Endothelial cell of umbilical vein (primary cell): ENCODE results near the gene GSTA5. TPM values are rescaled to one million over a fixed set of nuclear protein-coding genes. Genes with fewer than 3 reads are reported as not detected.
"Not testable (repeated sequence)": the region's sequence is repeated elsewhere in the genome, so short reads cannot be mapped to it uniquely, and the experiment has no call there.

ENCODE experiments used
- BruUV-seq: library from RNA; stranded (reverse); fragments of 400-500 nt; replicated peaks from 2 replicates; lab custom pipeline; 2021; lab: Mats Ljungman, UMichigan
- CTCF ChIA-PET: fragments of 300-600, 350-600 bp; sonication (Branson Sonifier 250); formaldehyde crosslinking; loops from one replicate; lab custom pipeline; 2021; ENCODE audit warnings: antibody characterized with exemption, inconsistent platforms; lab: Charles Lee
- POLR2A ChIA-PET: fragments of 300-600, 350-600 bp; sonication (Branson Sonifier 250); formaldehyde crosslinking; loops from one replicate; lab custom pipeline; 2021; ENCODE audit warnings: antibody characterized with exemption, inconsistent platforms; lab: Charles Lee
- DNase-seq: peaks from one replicate; pipeline ENCODE4 v3.0.0-alpha.2; 2011; ENCODE audit warnings: low read depth, low spot score
- FAIRE-seq: peaks from 2 replicates; lab custom pipeline; 2011; peaks lifted over from hg19 to GRCh38; lab: Jason Lieb, UNC
- H2AFZ ChIP-seq: 2 replicates; pipeline ENCODE4 v1.6.0; 2012; ENCODE audit warnings: low read depth, low read length, control low read depth, inconsistent platforms
- H3K27ac ChIP-seq: 2 replicates; pipeline ENCODE4 v1.5.1; 2011; ENCODE audit warnings: low read depth, mild to moderate bottlenecking, control low read depth, low read length, moderate library complexity; ENCODE audit not compliant: insufficient read depth
- H3K27me3 ChIP-seq, 2 experiments: 2 replicates each; pipeline versions ENCODE4 v1.6.0 to v1.6.1; 2011; ENCODE audit warnings: low read length in 2 of 2, mixed read lengths in 1 of 2; ENCODE audit not compliant: control insufficient read depth in 2 of 2, insufficient read depth in 2 of 2
- H3K36me3 ChIP-seq, 2 experiments: 2 replicates in 1 of 2; 3 replicates in 1 of 2; pipeline ENCODE4 v1.5.1; 2011; ENCODE audit warnings: low read length in 2 of 2, mild to moderate bottlenecking in 1 of 2, moderate library complexity in 1 of 2; ENCODE audit not compliant: control insufficient read depth in 2 of 2, insufficient read depth in 2 of 2; ENCODE audit errors: extremely low read depth in 1 of 2
- H3K4me1 ChIP-seq: 3 replicates; pipeline ENCODE4 v1.5.1; 2011; ENCODE audit warnings: mild to moderate bottlenecking, low read length; ENCODE audit not compliant: control insufficient read depth, insufficient read depth; ENCODE audit errors: extremely low read depth
- H3K4me2 ChIP-seq: 2 replicates; pipeline ENCODE4 v1.6.1; 2011; ENCODE audit warnings: low read length, control low read depth, mixed read lengths; ENCODE audit not compliant: insufficient read depth
- H3K4me3 ChIP-seq, 3 experiments: fragments of 200-600 bp in 1 of 3; sonication (generic), shearing (Covaris generic) in 1 of 3; replicated peaks in 1 of 3; 2 replicates each; pipeline ENCODE4 v1.5.1; 2011 to 2016; ENCODE audit warnings: control low read depth in 3 of 3, low read length in 3 of 3, mild to moderate bottlenecking in 2 of 3, inconsistent platforms in 1 of 3, low read depth in 1 of 3, moderate library complexity in 1 of 3; ENCODE audit not compliant: insufficient read depth in 1 of 3
- H3K79me2 ChIP-seq: 2 replicates; pipeline ENCODE4 v1.6.0; 2012; ENCODE audit warnings: low read length, inconsistent platforms; ENCODE audit not compliant: control insufficient read depth, insufficient read depth
- H3K9ac ChIP-seq: replicated peaks from 2 replicates; pipeline ENCODE3; 2011; ENCODE audit warnings: low read length, control low read depth; ENCODE audit not compliant: insufficient read depth; ENCODE audit errors: extremely low read depth
- H3K9me1 ChIP-seq: replicated peaks from 3 replicates; pipeline ENCODE4 v1.6.0; 2011; ENCODE audit warnings: mild to moderate bottlenecking, low read length; ENCODE audit not compliant: control insufficient read depth, insufficient read depth; ENCODE audit errors: extremely low read depth
- H3K9me3 ChIP-seq: replicated peaks from 2 replicates; pipeline ENCODE4 v1.5.1; 2012; ENCODE audit warnings: low read length, inconsistent platforms; ENCODE audit not compliant: control insufficient read depth, insufficient read depth
- H4K20me1 ChIP-seq: replicated peaks from 2 replicates; pipeline ENCODE3; 2011; ENCODE audit warnings: mild to moderate bottlenecking, low read length; ENCODE audit not compliant: control insufficient read depth, insufficient read depth; ENCODE audit errors: extremely low read depth
- EZH2 ChIP-seq: IDR thresholded peaks from 2 replicates; pipeline ENCODE4 v1.6.1; 2012; ENCODE audit warnings: borderline replicate concordance, low read depth, mild to moderate bottlenecking, moderate library complexity, low read length, inconsistent platforms; ENCODE audit not compliant: severe bottlenecking
- FOS ChIP-seq: IDR thresholded peaks from 2 replicates; pipeline ENCODE4 v1.6.1; 2011; ENCODE audit warnings: mild to moderate bottlenecking, low read length, moderate library complexity, borderline replicate concordance; ENCODE audit not compliant: insufficient read depth
- GATA2 ChIP-seq: IDR thresholded peaks from 2 replicates; pipeline ENCODE4 v1.7.0; 2011; ENCODE audit warnings: low read depth, mild to moderate bottlenecking, moderate library complexity, mixed read lengths, low read length; ENCODE audit not compliant: insufficient read length, insufficient read depth
- JUN ChIP-seq: IDR thresholded peaks from 2 replicates; pipeline ENCODE4 v1.6.1; 2011; ENCODE audit warnings: borderline replicate concordance, low read depth; ENCODE audit not compliant: insufficient read length, insufficient read depth
- MYC ChIP-seq: IDR thresholded peaks from one replicate; pipeline ENCODE4 v1.6.1; 2011; ENCODE audit warnings: mild to moderate bottlenecking, low read depth, low read length
- POLR2A ChIP-seq: IDR thresholded peaks from 2 replicates; pipeline ENCODE4 v1.6.1; 2012; ENCODE audit warnings: low read depth, mild to moderate bottlenecking, control low read depth, low read length
- POLR2AphosphoS5 ChIP-seq: IDR thresholded peaks from 2 replicates; pipeline ENCODE4 v1.6.1; 2012; ENCODE audit warnings: low read depth, mild to moderate bottlenecking, control low read depth, low read length, moderate library complexity; ENCODE audit not compliant: insufficient read depth
- dilution Hi-C: fragments of 300-500 bp; cut with MboI; formaldehyde crosslinking; loops from one replicate; pipeline ENCODE4 v1.15.0; 2019; ENCODE audit warnings: low sequenced_read_pairs; ENCODE audit not compliant: extremely low pct_ligation_motif_present
- intact Hi-C: fragments of 100-400 bp; cut with micrococcal nuclease; formaldehyde crosslinking; loops from one replicate; pipeline ENCODE4 v1.10.0; 2022
- polyA plus RNA-seq, 4 experiments: library from polyadenylated mRNA; depleted of rRNA in 3 of 4; stranded (reverse) in 3 of 4; unstranded in 1 of 4; fragments of >200 nt; gene quantifications; 2 replicates each; pipeline versions ENCODE4 v1.2.1 to v1.2.3, GENCODE V29; 2011 to 2012; ENCODE audit warnings: missing spikeins in 1 of 4
- total RNA-seq: library from RNA; stranded (reverse); gene quantifications from 2 replicates; pipeline ENCODE4 v1.2.3, GENCODE V29; 2021
- TF ChIP-seq, protein P1 (sequence below), 2 donors: IDR thresholded peaks; 1 replicate in 1 of 2; 2 replicates in 1 of 2; pipeline ENCODE4 v1.5.1; 2011; ENCODE audit warnings: low read length in 2 of 2, mild to moderate bottlenecking in 2 of 2, moderate library complexity in 2 of 2, control low read depth in 1 of 2, inconsistent platforms in 1 of 2, low read depth in 1 of 2; ENCODE audit not compliant: insufficient read depth in 1 of 2; ENCODE audit errors: extremely low read depth in 1 of 2
- TF ChIP-seq, protein P2 (sequence below): IDR thresholded peaks from 2 replicates; pipeline ENCODE4 v1.6.1; 2011; ENCODE audit not compliant: insufficient read depth, insufficient read length

The GSTA5 gene
- total and polyA plus RNA-seq, 2 donors (not counting 3 experiments of a cell fraction or from before 2014, with no cell fraction given), result not detected

DNA sequence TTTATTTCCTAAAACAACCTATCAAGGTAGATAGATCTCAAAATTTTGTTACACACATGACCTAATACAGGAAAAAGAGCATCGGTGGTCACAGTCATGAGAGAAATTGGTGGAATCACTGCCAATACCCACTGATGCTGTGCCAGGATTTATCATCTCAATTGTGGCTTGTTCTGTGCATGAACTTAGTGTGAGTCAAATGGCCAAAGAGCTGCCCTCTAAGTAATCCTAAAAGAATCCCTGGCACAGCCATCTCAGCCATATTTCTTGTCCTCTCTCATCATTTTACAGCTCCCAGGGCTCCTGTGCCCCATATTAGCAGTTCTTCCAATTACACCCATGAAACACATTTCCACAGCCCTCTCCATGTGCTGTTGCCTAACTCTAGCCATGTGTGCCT, 6.1 kb downstream of the GSTA5 start:
- Histone ChIP-seq H3K9me1 (no peaks in the 10 kb centered on the region), H3K27ac (no peak overlapping the region), H3K4me1 (no peaks in the 10 kb centered on the region), H4K20me1 (no peaks in the 10 kb centered on the region), H3K9me3 (no peaks in the 10 kb centered on the region), H2AFZ (no peak overlapping the region), H3K4me3 (no peak overlapping the region), H3K9ac (no peak overlapping the region), H3K79me2 (no peaks in the 10 kb centered on the region), H3K36me3 (no peaks in the 10 kb centered on the region), H3K4me2 (no peak overlapping the region), H3K27me3 (peaks cover 0 to 2% of the 10 kb centered on the region in 2 experiments)
- ChIA-PET CTCF (no interaction called here), POLR2A (no interaction called here)
- intact Hi-C loops (no loop called here), dilution Hi-C loops (no loop called here)
- DNase-seq (no peak), FAIRE-seq (no peak)
- no peak for TF ChIP-seq GATA2
- no peak for TF ChIP-seq POLR2AphosphoS5
- no peak for TF ChIP-seq MYC
- TF ChIP-seq POLR2A, result no peak
- TF ChIP-seq, protein P1, sequence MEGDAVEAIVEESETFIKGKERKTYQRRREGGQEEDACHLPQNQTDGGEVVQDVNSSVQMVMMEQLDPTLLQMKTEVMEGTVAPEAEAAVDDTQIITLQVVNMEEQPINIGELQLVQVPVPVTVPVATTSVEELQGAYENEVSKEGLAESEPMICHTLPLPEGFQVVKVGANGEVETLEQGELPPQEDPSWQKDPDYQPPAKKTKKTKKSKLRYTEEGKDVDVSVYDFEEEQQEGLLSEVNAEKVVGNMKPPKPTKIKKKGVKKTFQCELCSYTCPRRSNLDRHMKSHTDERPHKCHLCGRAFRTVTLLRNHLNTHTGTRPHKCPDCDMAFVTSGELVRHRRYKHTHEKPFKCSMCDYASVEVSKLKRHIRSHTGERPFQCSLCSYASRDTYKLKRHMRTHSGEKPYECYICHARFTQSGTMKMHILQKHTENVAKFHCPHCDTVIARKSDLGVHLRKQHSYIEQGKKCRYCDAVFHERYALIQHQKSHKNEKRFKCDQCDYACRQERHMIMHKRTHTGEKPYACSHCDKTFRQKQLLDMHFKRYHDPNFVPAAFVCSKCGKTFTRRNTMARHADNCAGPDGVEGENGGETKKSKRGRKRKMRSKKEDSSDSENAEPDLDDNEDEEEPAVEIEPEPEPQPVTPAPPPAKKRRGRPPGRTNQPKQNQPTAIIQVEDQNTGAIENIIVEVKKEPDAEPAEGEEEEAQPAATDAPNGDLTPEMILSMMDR (IDR thresholded peaks at IDR 0.05; ENCODE audit: extremely low read depth in 1 of 2, insufficient read depth in 1 of 2, low read depth in 1 of 2, low read length in 2 of 2), result no peak
- TF ChIP-seq FOS, result no peak
- TF ChIP-seq JUN, result no peak
- no peak for TF ChIP-seq EZH2
- TF ChIP-seq, protein P2, sequence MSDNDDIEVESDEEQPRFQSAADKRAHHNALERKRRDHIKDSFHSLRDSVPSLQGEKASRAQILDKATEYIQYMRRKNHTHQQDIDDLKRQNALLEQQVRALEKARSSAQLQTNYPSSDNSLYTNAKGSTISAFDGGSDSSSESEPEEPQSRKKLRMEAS, result no peak
- no TSS peak for BruUV-seq

DNA sequence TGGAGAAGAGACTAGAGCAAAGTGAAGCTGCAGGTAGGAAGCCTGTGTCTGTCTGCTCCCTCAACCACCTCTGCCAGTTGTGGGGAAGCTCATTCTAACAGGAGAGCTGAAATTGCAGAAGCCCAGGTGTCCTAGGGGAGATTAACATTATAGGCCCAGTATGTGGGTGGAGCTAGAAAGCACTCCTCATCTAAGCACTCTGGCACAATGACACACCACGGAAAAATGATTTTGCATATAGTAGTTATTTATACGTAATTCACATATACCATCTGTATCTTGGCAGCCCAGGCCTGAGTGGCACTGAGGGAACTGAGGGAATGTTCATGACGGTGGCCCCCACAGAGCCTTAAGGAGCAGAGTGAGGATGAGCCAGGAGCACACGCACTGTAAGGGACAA, 9.7 kb downstream of the GSTA5 start:
- H3K9me3 ChIP-seq, CTCF ChIA-PET, BruUV-seq, H3K27ac ChIP-seq, H3K9me1 ChIP-seq, dilution Hi-C loops, H2AFZ ChIP-seq, H3K4me2 ChIP-seq, H3K79me2 ChIP-seq, H3K4me3 ChIP-seq, intact Hi-C loops, DNase-seq, H3K27me3 ChIP-seq, H3K36me3 ChIP-seq, POLR2A ChIA-PET, H4K20me1 ChIP-seq, H3K9ac ChIP-seq, H3K4me1 ChIP-seq, FAIRE-seq: not testable (repeated sequence)
